NCI-H460 (cell line): ENCODE results near the gene KLK12. TPM values are rescaled to one million over a fixed set of nuclear protein-coding genes. Genes with fewer than 3 reads are reported as not detected.

Experiments used
- DNase-seq: peaks from one replicate; pipeline ENCODE4 v3.0.0-alpha.2; 2016; ENCODE audit warnings: low read depth; ENCODE audit errors: extremely low read depth
- total RNA-seq: library from RNA; depleted of rRNA; stranded (reverse); fragments of >200 nt; shearing (Covaris generic); gene quantifications from 2 replicates; pipeline ENCODE4 v1.2.3, GENCODE V29; 2014

The KLK12 gene
- total RNA-seq, 1 experiment from 2014 or later = not detected

GRCh38 chr19:51016798-51017683 is 17.8 kb downstream of the KLK12 start:
- DNase-seq = peak; percentile 46

- no peak for DNase-seq
These were observed 19.0 kb downstream of the KLK12 start for GRCh38 chr19:51015691-51016267.

- DNase-seq = no peak
These were observed 20.6 kb downstream of the KLK12 start for GRCh38 chr19:51014242-51014641.

GRCh38 chr19:51012661-51013190 is 22.1 kb downstream of the KLK12 start:
- DNase-seq = no peak

GRCh38 chr19:51010066-51010795 is 24.6 kb downstream of the KLK12 start:
- no peak for DNase-seq

- DNase-seq = no peak
These were observed 25.5 kb downstream of the KLK12 start for GRCh38 chr19:51009061-51009891.

GRCh38 chr19:51007488-51007887 is 27.3 kb downstream of the KLK12 start:
- no peak for DNase-seq

- no peak for DNase-seq
These were observed 28.4 kb downstream of the KLK12 start for GRCh38 chr19:51006406-51006805.

- no peak for DNase-seq
These were observed 29.6 kb downstream of the KLK12 start for GRCh38 chr19:51005248-51005647.

GRCh38 chr19:51003316-51003715 is 31.5 kb downstream of the KLK12 start:
- DNase-seq = no peak

GRCh38 chr19:51002542-51003311 is 32.1 kb downstream of the KLK12 start:
- DNase-seq = peak; percentile 76

- DNase-seq = no peak
These were observed 32.7 kb downstream of the KLK12 start for GRCh38 chr19:51002089-51002532.

- no peak for DNase-seq
These were observed 33.3 kb downstream of the KLK12 start, which contains the start of gene KLK8 for GRCh38 chr19:51001515-51001914. KLK8 (minus strand) TSS chr19:51001604; CDS start chr19:51001167, 437 bp downstream.

- no peak for DNase-seq
These were observed 33.8 kb downstream of the KLK12 start for GRCh38 chr19:51000981-51001380.

- DNase-seq = no peak
These were observed 34.4 kb downstream of the KLK12 start for GRCh38 chr19:51000426-51000825.

- DNase-seq = no peak
These were observed 36.1 kb downstream of the KLK12 start for GRCh38 chr19:50998686-50999085.

- no peak for DNase-seq
These were observed 36.7 kb downstream of the KLK12 start for GRCh38 chr19:50998061-50998460.

GRCh38 chr19:50994129-50994528 is 40.7 kb downstream of the KLK12 start:
- DNase-seq = no peak

- DNase-seq = no peak
These were observed 42.2 kb downstream of the KLK12 start for GRCh38 chr19:50992666-50993035.
